Dermis microvascular lymphatic vessel endothelial cell (primary cell): ENCODE measurements around the gene PLOD3. TPM values are rescaled to one million over a fixed set of nuclear protein-coding genes. Genes with fewer than 3 reads are reported as not detected.

Source experiments
- DNase-seq, 2 donors: peaks; one replicate each; pipeline versions ENCODE4 v3.0.0 to v3.0.0-alpha.2; 2010; ENCODE audit warnings: low read depth in 2 of 2
- total RNA-seq: library from RNA; depleted of rRNA; stranded (reverse); fragments of >200 nt; gene quantifications from 2 replicates; pipeline ENCODE4 v1.2.1, GENCODE V29; 2014

PLOD3 gene
- total RNA-seq, 1 donor from 2014 or later, result 27.2 TPM

- DNase-seq, result no peak
Observed at GRCh38 chr7:101180130-101180755, 37.1 kb downstream of the PLOD3 start, which contains the start of gene NAT16. Gene NAT16, minus strand, starts transcription at chr7:101180293. Its CDS starts 5,486 bp downstream, at chr7:101174807.

GRCh38 chr7:101179713-101180112, 37.7 kb downstream of the PLOD3 start:
- DNase-seq, result no peak

- DNase-seq, result no peak
Observed at GRCh38 chr7:101179117-101179516, 38.3 kb downstream of the PLOD3 start.

- DNase-seq, result no peak
Observed at GRCh38 chr7:101177644-101178043, 39.7 kb downstream of the PLOD3 start.

- no peak for DNase-seq
Observed at GRCh38 chr7:101175664-101176063, 41.7 kb downstream of the PLOD3 start.

GRCh38 chr7:101174322-101174854, 43.0 kb downstream of the PLOD3 start:
- DNase-seq, result no peak

GRCh38 chr7:101173752-101174244, 43.6 kb downstream of the PLOD3 start:
- DNase-seq, result no peak

- DNase-seq, result peak in 1 of 2 donors; percentile 59
Observed at GRCh38 chr7:101172854-101173751, 44.3 kb downstream of the PLOD3 start.

GRCh38 chr7:101172005-101172853, 45.2 kb downstream of the PLOD3 start:
- DNase-seq, result no peak

GRCh38 chr7:101171442-101171837, 45.9 kb downstream of the PLOD3 start:
- no peak for DNase-seq

GRCh38 chr7:101170617-101171441, 46.6 kb downstream of the PLOD3 start:
- DNase-seq, result no peak

- DNase-seq, result peak in 1 of 2 donors; percentile 65
Observed at GRCh38 chr7:101169838-101170551, 47.4 kb downstream of the PLOD3 start.

GRCh38 chr7:101169110-101169837, 48.1 kb downstream of the PLOD3 start:
- DNase-seq, result no peak

GRCh38 chr7:101168412-101169049, 48.9 kb downstream of the PLOD3 start:
- no peak for DNase-seq

GRCh38 chr7:101167645-101168411, 49.6 kb downstream of the PLOD3 start:
- no peak for DNase-seq

- DNase-seq, result no peak
Observed at GRCh38 chr7:101166909-101167644, 50.3 kb downstream of the PLOD3 start.

GRCh38 chr7:101166648-101166908, 50.8 kb downstream of the PLOD3 start:
- no peak for DNase-seq
